NCI-H446 (cell line): ENCODE data around the gene CELF1.

ENCODE experiments used
- DNase-seq, 2 experiments: peaks; one replicate each; lab custom pipeline; 2025; lab: John Stamatoyannopoulos, UW

Gene CELF1

DNA sequence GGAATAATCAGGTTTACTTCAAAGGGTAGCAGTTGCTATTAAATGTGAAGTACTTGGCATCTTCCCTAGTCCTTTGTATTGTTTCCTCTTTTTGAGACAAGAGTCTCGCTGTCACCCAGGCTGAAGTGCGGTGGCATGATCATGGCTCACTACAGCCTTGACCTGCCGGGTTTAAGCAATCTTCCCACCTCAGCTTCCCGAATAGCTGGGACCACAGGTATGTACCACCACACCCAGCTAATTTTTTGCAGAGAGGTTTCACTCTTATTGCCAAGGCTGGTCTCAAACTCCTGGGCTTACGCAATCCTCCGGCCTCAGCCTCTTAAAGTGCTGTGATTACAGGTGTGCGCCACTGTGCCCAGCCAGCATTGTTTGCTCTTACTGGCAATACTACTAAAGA lies 67.8 kb downstream of the CELF1 start:
- DNase-seq, result no peak

DNA sequence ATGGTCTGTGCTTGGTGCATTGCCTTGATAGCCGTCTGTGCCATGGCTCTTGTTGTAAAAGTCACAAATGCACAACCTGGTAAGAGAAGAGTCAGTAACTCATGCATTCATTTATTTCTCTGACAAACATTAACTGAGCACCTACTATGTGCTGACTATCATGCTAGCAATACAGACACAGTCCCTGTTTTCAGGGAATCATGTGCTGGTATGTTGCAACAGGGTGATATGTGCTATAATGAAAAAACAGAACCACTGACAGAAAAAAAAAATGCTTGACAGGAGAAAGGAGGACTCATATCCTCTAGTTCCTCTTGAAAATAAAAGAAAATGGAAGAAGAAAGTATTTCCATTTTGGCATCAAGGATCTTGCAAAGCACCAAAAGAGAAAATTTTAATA lies 69.5 kb downstream of the CELF1 start:
- DNase-seq, result no peak

DNA sequence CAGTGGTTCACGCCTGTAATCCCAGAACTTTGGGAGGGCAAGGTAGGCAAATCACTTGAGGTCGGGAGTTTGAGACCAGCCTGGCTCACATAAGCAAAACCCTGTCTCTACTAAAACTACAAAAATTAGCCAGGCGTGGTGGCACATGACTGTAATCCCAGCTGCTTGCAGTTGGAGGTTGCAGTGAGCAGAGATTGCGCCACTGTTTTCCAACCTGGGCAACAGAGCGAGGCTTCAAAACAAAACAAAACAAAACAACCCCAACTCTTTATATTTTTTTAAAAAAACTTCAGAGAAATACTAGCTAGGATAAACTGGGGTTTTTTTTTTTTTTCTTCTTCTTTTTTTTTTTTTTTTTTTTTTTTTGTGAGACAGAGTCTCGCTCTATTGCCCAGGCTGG lies 72.2 kb downstream of the CELF1 start:
- DNase-seq, result no peak

DNA sequence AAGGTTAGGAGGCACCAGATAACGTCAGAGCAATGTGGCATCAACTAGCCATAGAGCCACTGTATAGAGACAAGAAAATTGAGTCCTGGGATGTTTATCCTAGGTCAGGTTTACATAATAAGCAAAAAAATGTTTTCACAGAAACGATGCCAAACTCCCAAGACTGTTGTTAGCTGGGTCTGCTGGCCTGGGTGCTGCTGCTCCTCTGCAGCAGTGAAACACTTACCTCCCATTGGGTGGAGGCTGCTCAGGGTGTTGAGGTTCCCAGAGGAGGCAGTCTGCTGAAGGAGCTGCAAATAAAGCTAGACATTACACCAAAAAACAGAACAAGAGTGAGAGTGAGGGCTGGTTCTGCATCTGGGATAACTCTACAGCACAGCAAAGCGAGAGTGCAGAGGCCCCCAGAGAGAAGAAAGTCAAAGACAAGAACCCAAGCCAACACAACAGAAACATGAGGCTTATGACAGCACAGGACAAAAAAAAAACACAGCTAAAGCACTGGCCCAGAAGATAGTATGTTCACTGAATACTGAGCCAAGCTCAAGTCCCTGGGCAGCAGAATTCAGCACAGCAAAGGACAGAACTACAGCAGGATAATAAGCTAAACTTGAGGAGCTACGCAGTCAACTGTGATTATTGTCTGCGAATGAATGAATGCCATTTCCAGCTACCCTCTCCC lies 74.1 kb downstream of the CELF1 start:
- no peak for DNase-seq

DNA sequence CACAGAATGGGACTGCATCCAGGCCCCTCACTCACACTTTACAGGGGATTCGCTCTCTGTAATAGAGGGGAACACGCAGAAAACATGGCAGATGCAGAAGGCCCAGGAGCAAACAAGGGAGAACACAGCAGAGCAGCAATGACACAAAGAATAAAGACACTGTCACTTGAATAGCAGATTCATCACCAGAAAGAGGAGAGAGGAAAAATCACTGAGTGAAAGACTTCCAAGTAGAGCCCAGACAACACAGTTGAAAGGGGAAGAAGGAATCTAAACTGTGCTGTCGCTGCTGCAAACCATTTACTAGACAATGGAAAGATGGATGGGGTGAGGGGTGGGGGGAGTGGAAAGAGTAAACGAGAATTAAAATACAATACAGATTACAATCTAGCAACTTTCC lies 75.2 kb downstream of the CELF1 start:
- DNase-seq, result no peak

DNA sequence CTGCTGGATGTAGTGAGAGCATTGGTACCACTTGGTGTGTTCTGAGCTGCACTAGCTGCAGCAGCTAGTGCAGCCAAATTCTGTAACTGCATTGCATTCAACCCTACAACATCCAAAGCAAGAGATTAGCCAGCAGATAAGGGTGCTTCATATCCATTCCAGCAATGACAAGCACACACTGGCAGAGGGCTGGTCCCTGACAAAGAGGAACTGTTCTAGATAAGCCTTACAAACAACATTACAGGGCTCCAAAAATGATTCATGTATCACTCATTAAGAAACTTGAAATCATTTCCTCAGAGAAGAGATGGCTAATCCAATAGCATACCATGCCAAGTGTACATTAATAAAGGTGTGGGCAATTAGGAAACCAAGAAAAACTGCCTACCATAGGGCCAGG lies 75.6 kb downstream of the CELF1 start:
- DNase-seq, result no peak

DNA sequence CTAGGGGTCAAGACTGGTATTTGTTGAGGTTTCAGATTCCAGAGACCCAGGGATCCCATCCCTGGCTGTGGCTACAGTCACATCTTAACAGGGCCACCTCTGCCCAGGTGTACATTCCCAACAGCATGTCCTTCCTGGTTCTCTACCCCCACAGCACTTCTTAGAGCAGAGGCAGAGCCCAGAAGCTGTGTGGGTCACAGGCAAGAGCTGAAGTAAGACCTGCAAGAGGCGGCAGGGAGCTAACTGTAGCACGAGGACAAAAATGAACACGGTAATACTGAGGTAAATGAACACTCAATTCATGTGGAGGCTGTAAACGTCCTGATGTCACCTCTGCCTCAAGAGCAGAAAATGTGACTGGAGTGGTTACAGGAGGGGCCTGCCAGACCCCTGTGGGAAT lies 82.3 kb downstream of the CELF1 start:
- no peak for DNase-seq

DNA sequence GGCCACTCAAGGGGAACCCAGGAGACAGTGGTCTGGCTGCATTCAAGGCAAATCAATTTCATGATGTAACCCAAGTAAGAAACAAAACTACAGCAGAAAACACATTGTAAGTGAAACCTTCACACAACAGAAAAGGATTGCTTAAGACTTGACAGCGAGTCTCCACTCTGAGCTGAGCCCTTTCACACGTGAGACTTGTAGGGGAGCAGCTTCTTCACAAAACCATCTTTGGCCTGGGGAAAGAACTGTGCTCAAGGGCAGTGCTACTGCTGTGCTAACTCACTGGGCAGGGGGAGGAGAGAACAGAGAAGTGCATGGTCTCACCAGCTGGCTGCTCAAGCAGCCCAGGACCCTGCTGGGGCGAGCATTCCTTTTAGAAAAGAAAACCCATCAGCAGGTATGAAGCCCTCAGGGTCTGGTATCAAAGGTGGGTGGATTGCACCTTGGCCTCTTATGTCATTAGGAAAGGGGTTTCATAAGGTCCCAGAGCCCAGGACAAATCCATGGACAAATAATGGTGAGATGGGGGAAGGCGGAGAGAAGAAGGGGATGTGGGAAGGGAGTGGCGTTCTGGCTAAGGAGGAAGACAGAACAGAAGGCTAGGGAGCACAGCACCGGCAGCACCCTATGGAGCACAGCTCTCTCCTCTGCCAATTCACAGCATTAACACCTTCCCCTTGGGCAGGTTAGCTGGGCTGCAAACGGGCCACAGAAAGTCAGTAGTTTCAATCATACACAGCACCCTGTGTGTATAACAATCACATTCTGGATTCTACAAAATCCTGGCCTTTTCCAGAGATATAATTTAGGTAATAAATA lies 83.4 kb downstream of the CELF1 start:
- no peak for DNase-seq

DNA sequence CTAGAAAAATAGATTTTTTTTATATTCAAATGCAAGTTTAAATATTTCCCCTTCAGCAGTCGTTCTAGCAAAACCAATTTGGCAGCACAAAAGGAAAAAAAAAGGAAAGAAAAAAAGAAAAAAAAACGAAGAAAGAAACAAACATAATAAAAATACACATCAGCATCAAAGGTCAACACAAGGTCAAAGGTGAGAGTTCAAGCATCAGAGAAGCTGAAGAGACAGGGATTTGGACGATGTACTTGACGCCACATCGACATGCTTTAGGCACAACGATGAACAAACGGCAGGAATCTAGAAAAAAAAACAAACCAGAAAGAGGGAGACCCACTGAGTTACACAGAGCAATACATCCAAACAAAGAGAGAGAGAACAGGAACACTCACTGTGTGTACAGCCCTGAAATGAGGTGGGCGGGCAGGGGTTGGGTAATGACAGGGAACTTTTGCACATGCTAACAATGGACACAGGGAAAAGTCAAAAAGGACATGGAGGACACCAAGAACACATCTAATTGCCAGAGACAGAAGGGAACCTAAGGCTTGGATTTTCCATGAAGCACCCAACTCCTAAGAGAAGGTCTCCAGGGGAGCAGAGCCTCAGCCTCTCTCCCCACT lies 84.2 kb downstream of the CELF1 start:
- DNase-seq, result no peak

DNA sequence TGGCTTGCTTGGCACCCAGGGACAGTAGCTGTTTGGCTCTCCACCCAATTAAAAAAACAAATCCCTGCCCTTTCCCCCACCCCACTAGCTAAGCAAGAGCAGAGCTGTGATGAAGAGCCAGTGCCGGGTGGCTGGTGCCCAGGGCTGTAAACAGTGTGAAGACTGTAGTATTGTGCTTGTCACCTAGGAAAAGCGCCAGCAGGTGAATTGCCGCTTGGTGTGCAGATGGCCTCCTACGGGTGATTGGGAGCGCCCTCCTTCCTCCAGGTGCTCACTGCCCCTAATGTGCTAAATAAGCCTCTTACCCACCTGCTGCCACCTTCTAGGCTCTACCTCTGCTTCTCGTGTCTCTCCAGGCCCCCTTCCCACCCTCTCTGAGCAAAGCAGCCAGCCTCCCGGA lies 85.6 kb downstream of the CELF1 start:
- DNase-seq, result no peak

DNA sequence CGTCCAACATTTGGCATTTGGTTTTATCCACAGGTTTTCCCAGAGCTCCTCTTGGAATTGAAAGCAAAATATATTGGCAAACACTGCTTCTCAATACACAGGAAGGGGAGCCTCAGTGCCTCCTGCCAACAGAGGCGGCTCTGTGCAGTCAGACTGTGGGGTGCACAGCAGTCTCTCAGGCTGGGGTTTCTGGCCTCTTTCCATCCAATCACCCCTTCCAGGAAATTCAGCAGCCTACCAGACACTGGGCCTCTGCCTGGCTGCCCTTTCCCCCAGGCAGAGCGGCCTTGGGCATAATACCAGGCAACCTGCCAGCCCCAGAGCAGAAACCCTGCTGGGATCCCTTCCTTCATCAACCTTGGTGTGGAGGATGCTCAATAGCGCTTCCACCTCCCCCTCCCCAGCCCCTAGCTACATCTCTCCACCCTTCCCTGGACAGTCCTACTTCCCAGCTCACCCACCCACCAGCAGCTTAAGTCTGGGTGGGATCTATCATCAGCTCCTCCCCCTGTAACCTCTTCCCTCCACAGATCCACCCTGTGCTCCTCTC lies 86.2 kb downstream of the CELF1 start:
- peak; percentile 87 to 93 for DNase-seq

DNA sequence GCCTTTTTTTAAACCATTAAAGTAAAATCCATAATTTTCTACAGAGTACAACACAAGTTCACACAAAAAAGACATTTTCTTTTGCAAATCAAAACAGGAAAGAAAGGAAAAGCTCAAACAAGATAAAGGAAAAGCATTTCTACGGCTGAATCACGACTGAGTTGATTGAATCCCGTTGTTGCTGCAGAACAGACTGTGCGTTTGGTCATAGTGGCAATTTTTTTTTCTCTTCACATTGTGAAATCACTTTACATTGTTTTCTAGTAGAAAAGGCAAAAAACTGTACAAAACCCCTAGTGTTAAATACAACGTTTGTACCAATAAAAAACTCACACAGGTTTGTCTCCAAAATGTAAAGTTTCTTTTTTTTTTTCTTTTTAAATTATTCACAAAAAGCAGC lies 86.7 kb downstream of the CELF1 start:
- no peak for DNase-seq

DNA sequence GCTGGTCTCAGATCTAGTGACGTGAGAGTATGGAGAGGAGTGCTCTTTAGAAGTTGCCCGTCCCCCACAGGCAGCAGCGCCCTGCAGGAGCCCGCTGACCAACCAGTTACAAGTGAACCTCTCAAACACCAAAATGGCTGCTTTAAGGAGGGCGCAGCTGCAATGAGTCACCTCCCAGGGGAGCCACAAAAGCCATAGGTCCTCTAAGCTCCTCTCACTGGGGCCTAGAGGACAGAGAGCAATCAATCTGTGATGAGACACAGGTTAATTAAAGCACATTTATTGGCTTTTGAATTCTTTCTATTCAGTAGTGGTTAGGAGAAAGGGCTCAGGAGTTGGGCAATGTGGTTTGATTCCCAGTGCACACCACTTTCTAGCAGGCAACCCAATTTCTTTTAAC lies 88.4 kb downstream of the CELF1 start:
- DNase-seq, result no peak

DNA sequence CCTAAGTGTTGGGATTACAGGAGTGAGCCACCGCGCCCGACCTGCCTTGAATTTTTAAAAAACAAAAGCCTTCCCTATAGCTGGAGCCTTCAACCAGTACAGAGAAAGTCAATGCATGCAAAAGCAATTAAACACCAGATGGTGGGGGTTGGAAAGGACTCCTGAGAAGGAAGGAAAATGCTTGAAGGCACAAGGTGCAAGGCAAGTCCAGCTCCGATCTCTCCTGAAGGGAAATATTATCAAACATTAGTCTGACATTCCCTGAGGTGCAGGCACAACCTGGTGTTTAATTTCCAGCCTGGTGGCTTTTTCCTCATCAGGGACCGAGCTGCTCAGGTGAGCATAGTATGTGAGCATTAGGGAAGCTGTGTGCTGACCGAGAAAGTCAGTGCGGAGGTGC lies 91.1 kb downstream of the CELF1 start:
- DNase-seq, result no peak

DNA sequence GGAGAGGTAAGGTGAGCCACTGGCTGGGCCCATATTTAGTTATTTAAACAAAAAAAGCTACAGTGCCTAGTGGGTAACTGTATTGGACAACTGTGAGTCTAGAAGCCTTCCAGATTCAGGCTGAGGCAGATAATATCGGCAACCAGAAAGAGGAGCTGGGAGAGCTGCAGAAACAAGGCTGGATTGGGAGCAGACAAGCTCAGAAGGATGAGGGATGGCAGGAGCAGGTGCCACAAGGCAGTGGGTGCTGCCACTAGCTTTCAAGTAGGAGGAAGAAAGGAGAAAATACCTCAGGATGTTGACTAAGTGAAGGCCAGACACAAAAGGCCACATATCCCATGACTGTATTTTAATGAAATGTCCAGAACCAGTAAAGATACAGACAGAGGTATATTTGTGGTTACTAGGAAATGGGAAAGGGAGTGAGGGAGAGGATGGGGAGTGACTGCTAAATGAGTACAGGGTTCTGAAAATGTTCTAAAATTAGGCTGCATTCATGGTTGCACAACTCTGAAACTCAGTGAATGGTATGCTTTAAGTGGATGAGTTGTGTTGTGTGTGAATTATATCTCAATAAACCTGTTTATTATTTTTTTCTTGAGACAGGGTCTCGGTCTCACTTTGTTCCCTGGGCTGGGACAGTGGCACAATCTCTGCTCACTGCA lies 92.2 kb downstream of the CELF1 start:
- no peak for DNase-seq

DNA sequence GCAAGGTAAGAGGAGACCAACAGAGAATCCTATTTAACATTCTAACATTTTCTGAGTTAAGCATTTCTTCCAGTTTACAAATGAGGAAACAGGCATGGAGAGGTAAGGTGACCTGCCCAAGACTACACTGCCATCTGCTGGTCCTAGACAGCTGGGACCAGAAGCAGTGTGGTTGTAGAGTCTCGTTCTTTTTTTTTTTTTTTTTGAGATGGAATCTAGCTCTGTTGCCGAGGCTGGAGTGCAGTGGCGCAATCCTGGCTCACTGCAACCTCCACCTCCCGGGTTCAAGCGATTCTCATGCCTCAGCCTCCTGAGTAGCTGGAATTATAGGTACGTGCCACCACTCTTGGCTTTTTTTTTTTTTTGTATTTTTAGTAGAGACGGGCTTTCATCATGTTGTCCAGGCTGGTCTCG lies 98.7 kb downstream of the CELF1 start:
- peak; percentile 79 to 88 for DNase-seq

DNA sequence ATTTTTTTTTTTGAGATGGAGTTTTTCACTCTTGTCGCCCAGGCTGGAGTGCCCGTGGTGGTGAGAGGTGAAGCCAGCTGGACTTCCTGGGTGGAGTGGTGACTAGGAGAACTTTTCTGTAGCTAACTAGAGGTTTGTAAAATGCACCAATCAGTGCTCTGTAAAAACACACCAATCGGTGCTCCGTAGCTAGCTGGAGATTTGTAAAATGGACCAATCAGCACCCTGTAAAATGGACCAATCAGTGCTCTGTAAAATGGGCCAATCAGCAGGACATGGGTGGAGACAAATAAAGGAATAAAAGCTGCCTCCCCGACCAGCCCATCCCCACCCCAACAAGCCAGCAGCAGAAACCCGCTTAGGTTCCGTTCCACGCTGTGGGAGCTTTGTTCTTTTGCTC lies 99.6 kb downstream of the CELF1 start:
- DNase-seq, result no peak

DNA sequence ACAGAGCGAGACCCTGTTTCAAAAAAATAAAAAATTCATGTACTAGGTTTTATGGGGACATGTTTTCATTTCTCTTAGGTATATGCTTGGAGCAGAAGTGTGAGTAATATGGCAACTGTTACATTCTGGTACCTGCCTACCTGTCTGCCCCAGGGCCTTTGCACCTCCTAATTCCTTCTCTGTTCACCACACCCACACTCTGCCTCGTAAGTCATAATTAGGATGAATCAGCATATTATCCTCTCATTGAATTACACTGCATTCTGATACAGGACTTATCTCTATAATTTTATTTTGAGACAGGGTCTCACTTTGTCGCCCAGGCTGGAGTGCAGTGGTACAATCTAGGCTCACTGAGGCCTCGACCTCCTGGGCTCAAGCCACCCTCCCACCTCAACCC lies 100.9 kb downstream of the CELF1 start:
- no peak for DNase-seq

DNA sequence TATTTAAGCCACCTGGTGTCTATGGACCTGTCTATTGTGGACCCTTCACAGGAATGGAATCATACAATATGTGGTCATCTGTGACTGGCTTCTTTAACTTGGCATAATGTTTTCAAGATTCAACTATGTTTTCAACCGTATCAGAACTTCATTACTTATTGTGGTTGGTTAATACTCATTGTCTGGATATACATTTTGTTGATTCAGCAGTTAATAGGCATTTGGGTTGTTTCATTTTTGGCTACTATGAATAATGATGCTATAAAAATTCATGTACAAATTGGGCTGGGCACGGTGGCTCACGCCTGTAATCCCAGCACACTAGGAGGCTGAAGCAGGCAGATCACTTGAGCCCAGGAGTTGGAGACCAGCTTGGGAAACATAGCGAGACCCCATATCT lies 101.5 kb downstream of the CELF1 start:
- no peak for DNase-seq

DNA sequence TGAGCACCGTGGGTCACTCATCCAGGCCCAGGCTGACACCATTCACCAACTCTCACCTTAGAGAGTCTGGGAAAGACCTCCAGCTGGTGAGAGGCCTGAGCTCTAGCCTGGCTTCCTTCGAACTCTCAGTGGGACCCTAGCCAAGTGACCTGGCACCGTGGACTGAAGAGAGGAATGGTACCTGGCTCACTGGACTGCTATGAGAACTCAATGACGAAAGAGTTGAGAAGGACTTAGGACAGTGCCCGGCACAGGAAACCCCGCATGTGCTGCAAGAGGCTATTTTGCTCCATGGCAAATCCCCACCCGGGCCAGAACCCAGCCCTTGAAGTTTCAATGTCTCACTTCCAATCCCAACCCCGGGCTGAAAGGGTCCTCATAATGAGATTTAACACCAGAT lies 103.4 kb downstream of the CELF1 start:
- no peak for DNase-seq

DNA sequence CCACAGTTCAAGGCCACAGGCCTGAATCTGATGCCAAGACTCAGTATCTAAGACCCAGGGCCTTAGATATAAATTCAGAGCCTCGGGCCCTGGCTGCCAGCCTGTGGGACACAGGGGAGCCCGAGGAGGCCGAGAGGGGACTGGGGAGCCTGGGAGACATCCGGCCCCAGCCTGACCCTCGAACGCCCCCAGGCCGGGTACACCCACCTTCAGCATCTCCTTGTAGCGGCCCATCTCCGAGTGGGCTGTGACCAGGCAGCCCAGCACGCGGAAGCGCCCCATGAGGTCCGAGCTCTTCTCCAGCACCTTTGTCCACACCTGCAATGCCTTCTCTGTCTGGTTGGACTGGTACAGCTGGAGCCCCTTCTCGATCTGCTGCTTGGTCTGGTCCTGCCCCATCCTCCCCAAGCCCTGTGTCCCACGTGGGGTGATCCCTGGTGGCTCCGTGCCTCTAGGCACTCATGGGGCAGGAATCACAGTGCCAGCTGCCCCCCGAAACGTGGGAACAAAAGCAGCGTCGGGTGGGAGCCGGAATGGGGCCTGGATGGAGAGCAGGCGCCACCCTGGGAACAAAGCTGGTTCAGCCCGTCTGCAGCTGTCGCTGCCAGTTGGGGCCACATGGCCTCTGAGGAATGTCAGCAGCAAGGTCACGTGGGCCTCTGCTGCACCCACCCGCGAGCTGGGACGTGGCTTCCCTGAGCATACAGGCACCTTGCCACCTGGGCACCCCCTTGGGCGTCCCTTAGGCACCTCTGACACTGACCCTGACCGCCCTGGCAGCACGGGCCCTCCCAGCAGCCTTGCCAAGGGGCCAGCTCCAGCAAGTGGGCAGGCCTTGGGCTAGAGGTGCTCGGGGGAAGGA lies 104.1 kb downstream of the CELF1 start, which contains the start of gene RAPSN:
Gene RAPSN, minus strand, starts transcription at position 571 of the 862 bp plus-strand sequence. Its CDS starts 172 bp downstream, at position 399.
- DNase-seq, result no peak
